HCT116 (cell line): ENCODE results near the gene CDK2AP2. TPM values are rescaled to one million over a fixed set of nuclear protein-coding genes. Genes with fewer than 3 reads are reported as not detected.

Source experiments
- ATAC-seq: fragments of 200-7000 bp; cut with Tn5 transposase; 2 replicates; pipeline ENCODE4 v1.9.1; 2020; ENCODE audit warnings: mild to moderate bottlenecking, moderate library complexity
- BruUV-seq: library from RNA; stranded (reverse); fragments of 400-500 nt; replicated peaks from 2 replicates; lab custom pipeline; 2021; lab: Mats Ljungman, UMichigan
- CTCF ChIA-PET: fragments of 300-600 bp; sonication (Branson Sonifier 250); formaldehyde crosslinking; loops from one replicate; lab custom pipeline; 2021; ENCODE audit warnings: antibody characterized with exemption; lab: Charles Lee
- POLR2A ChIA-PET: fragments of 300-600, 350-600 bp; sonication (Branson Sonifier 250); formaldehyde crosslinking; loops from one replicate; lab custom pipeline; 2021; ENCODE audit warnings: antibody characterized with exemption; lab: Charles Lee
- RAD21 ChIA-PET, 2 experiments: fragments of 300-600 bp; sonication (Branson Sonifier 250); formaldehyde crosslinking; loops; one replicate each; lab custom pipeline; 2023; ENCODE audit warnings: low total read pairs in 2 of 2; ENCODE audit not compliant: uncharacterized antibody in 2 of 2, unreplicated experiment in 2 of 2, low non-redundant PET in 1 of 2; lab: Charles Lee
- DNase-seq: peaks from one replicate; pipeline ENCODE4 v3.0.0-alpha.2; 2010; ENCODE audit warnings: low read depth, low spot score
- H2AFZ ChIP-seq: fragments of 200-600 bp; shearing (Covaris generic), sonication (generic); 2 replicates; pipeline ENCODE4 v1.6.1; 2017; ENCODE audit warnings: low read depth, mixed run types, mixed read lengths, antibody characterized with exemption, low read length; ENCODE audit not compliant: poor library complexity, severe bottlenecking
- H3K27ac ChIP-seq: 2 replicates; pipeline ENCODE4 v1.5.1; 2012; ENCODE audit warnings: low read depth, low read length
- H3K27me3 ChIP-seq: fragments of 200-600 bp; sonication (generic); 2 replicates; pipeline ENCODE4 v1.6.1; 2016; ENCODE audit warnings: mixed run types, low read length, mixed read lengths; ENCODE audit not compliant: insufficient read depth
- H3K36me3 ChIP-seq, 2 experiments: fragments of 200-500 bp in 1 of 2; fragments of 200-600 bp in 1 of 2; sonication (Bioruptor generic) in 1 of 2; sonication (generic) in 1 of 2; 2 replicates each; pipeline versions ENCODE4 v1.5.1 to v1.6.1; 2014 to 2016; ENCODE audit warnings: low read length in 2 of 2, inconsistent platforms in 1 of 2, mixed read lengths in 1 of 2, mixed run types in 1 of 2; ENCODE audit not compliant: insufficient read depth in 2 of 2, control insufficient read depth in 1 of 2
- H3K4me1 ChIP-seq, 2 experiments: fragments of 200-600 bp in 1 of 2; sonication (generic) in 1 of 2; 2 replicates each; pipeline versions ENCODE4 v1.5.1 to v1.6.1; 2012 to 2017; ENCODE audit warnings: low read length in 2 of 2, inconsistent platforms in 1 of 2, mild to moderate bottlenecking in 1 of 2, mixed read lengths in 1 of 2, mixed run types in 1 of 2, moderate library complexity in 1 of 2; ENCODE audit not compliant: insufficient read depth in 2 of 2, control insufficient read depth in 1 of 2
- H3K4me2 ChIP-seq: fragments of 200-600 bp; sonication (generic); 2 replicates; pipeline ENCODE4 v1.6.1; 2017; ENCODE audit warnings: mixed run types, low read length, mixed read lengths
- H3K4me3 ChIP-seq, 2 experiments: fragments of 200-600 bp in 1 of 2; sonication (generic) in 1 of 2; replicated peaks in 1 of 2; 2 replicates each; pipeline ENCODE4 v1.5.1; 2011 to 2016; ENCODE audit warnings: low read length in 2 of 2, control low read depth in 1 of 2, low read depth in 1 of 2, mild to moderate bottlenecking in 1 of 2, mixed read lengths in 1 of 2, mixed run types in 1 of 2
- H3K79me2 ChIP-seq: fragments of 200-600 bp; sonication (generic); 2 replicates; pipeline ENCODE4 v1.6.1; 2017; ENCODE audit warnings: mild to moderate bottlenecking, mixed run types, low read length, moderate library complexity, mixed read lengths; ENCODE audit not compliant: insufficient read depth
- H3K9ac ChIP-seq: fragments of 200-600 bp; sonication (generic); 2 replicates; pipeline ENCODE4 v1.6.1; 2016; ENCODE audit warnings: low read length, mixed read lengths
- H3K9me2 ChIP-seq: fragments of 200-600 bp; sonication (generic), shearing (Covaris generic); 2 replicates; pipeline ENCODE4 v1.6.1; 2017; ENCODE audit warnings: mixed run types, mild to moderate bottlenecking, moderate library complexity; ENCODE audit not compliant: insufficient read depth
- H3K9me3 ChIP-seq, 2 experiments: fragments of 200-500 bp in 1 of 2; fragments of 200-600 bp in 1 of 2; sonication (Bioruptor generic) in 1 of 2; sonication (generic) in 1 of 2; 2 replicates each; pipeline ENCODE4 v1.6.1; 2014 to 2017; ENCODE audit warnings: low read length in 2 of 2, mixed read lengths in 2 of 2, inconsistent platforms in 1 of 2, low read depth in 1 of 2, mild to moderate bottlenecking in 1 of 2, mixed run types in 1 of 2, moderate library complexity in 1 of 2; ENCODE audit not compliant: control insufficient read depth in 1 of 2, insufficient read depth in 1 of 2
- H4K20me1 ChIP-seq: fragments of 200-600 bp; sonication (generic), shearing (Covaris generic); 2 replicates; pipeline ENCODE4 v1.6.1; 2017; ENCODE audit warnings: mixed run types, mild to moderate bottlenecking, moderate library complexity; ENCODE audit not compliant: insufficient read depth
- CBX3 ChIP-seq: IDR thresholded peaks from 2 replicates; pipeline ENCODE4 v1.6.1; 2012; ENCODE audit warnings: low read depth
- CEBPB ChIP-seq: IDR thresholded peaks from 2 replicates; pipeline ENCODE4 v1.6.1; 2012; ENCODE audit warnings: low read depth
- POLR2AphosphoS5 ChIP-seq: IDR thresholded peaks from 2 replicates; pipeline ENCODE4 v1.6.1; 2011; ENCODE audit warnings: mild to moderate bottlenecking, low read depth, low read length, moderate library complexity
- RAD21 ChIP-seq: IDR thresholded peaks from 2 replicates; pipeline ENCODE4 v1.6.1; 2012; ENCODE audit warnings: low read depth, mild to moderate bottlenecking
- SIN3A ChIP-seq: IDR thresholded peaks from 2 replicates; pipeline ENCODE4 v1.6.1; 2012; ENCODE audit warnings: low read depth
- TCF7L2 ChIP-seq: IDR thresholded peaks from 2 replicates; pipeline ENCODE4 v1.7.0; 2011; ENCODE audit warnings: borderline replicate concordance, inconsistent platforms; ENCODE audit not compliant: insufficient read depth, insufficient read length; ENCODE audit errors: extremely low read depth
- intact Hi-C: fragments of 100-400 bp; cut with micrococcal nuclease; formaldehyde crosslinking; loops from 2 replicates; pipeline ENCODE4 v1.10.0; 2022
- total RNA-seq: library from RNA; stranded (reverse); gene quantifications from one replicate; pipeline ENCODE4 v1.2.1, GENCODE V29; 2021; ENCODE audit not compliant: unreplicated experiment
- TF ChIP-seq, protein P1 (sequence below): IDR thresholded peaks from 2 replicates; pipeline ENCODE4 v1.6.1; 2012
- TF ChIP-seq, protein P2 (sequence below), 3 experiments: fragments of 200-600 bp in 1 of 3; sonication (generic) in 1 of 3; IDR thresholded peaks in 2 of 3; conservative IDR thresholded peaks in 1 of 3; 2 replicates each; pipeline ENCODE4 v1.5.1; 2012 to 2017; ENCODE audit warnings: low read depth in 2 of 3, low read length in 2 of 3, antibody characterized with exemption in 1 of 3, borderline replicate concordance in 1 of 3, control low read depth in 1 of 3, mild to moderate bottlenecking in 1 of 3, mixed read lengths in 1 of 3, mixed run types in 1 of 3, moderate library complexity in 1 of 3; ENCODE audit not compliant: insufficient read depth in 1 of 3
- TF ChIP-seq, protein P3 (sequence below): IDR thresholded peaks from 2 replicates; pipeline ENCODE4 v1.6.1; 2012

CDK2AP2 gene
- total RNA-seq, 1 experiment from 2014 or later = 53.6 TPM

DNA sequence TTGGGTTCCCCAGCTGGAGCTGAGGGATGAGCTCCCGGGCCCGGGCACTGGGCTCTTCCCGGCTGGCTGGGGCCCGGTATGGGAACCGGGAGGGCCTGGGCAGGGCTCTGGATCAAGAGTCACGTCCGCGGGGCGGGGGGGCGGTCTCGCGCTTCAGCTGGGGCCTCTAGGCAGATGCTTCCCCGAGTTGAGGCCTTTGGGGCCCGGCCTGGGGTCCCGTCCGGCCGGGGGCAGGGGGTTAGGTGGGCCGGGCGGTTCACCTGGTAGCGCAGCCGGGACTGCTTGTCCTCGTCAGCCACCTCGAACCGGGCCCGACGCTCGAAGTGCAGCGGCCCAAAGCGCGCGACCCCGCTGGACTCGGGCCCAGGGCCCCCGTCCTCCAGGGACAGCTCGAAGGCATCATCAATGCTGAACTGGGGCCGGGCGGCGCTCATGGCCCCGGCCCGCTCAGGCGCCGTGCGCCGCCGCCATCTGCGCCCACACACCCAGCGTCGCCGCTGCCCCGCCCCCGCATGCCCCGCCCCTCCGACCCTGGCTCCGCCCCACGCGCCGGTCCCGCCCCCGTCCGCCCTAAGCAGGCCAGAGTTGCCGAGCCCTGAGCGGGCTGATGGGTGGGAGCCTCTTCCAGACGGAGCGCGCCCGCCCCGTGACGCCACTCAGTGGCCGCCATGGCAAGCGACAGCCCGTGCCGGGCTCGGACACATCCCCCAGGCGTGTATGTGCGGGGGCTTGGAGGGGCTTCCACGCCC is 39.0 kb downstream of the CDK2AP2 start, which contains the start of gene TMEM134 (continued):
- TF ChIP-seq, protein P1, sequence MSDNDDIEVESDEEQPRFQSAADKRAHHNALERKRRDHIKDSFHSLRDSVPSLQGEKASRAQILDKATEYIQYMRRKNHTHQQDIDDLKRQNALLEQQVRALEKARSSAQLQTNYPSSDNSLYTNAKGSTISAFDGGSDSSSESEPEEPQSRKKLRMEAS = no peak
- no peak for TF ChIP-seq RAD21
- no peak for TF ChIP-seq CBX3
- no peak for TF ChIP-seq TCF7L2
- TF ChIP-seq CEBPB = no peak
- TF ChIP-seq, all 23 proteins: peak for 5

DNA sequence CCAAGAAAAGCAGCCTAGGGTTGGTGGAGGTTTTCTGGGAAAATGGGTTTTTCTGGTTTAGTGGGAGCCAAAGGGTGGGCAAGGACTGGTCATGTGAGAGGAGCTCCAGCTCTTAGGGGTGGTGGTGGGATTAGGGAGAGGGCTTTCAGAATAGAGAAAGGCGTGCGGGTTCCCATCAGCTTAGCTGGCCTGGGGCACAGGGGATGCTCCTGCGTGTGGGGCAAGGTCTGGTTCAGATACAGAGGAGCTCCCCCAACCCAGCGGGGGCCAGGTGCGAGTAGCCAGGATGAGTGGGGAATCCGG is 39.6 kb downstream of the CDK2AP2 start:
- peak overlapping the region; percentile 82 to 95 for H3K4me3 ChIP-seq
- H2AFZ ChIP-seq = no peak overlapping the region
- H3K9me3 ChIP-seq = no peaks in the 10 kb centered on the region
- TF ChIP-seq POLR2AphosphoS5 (no peak; the same call in 1 of the 2 replicates), SIN3A (no peak), RAD21 (no peak)
- TF ChIP-seq, protein P2, sequence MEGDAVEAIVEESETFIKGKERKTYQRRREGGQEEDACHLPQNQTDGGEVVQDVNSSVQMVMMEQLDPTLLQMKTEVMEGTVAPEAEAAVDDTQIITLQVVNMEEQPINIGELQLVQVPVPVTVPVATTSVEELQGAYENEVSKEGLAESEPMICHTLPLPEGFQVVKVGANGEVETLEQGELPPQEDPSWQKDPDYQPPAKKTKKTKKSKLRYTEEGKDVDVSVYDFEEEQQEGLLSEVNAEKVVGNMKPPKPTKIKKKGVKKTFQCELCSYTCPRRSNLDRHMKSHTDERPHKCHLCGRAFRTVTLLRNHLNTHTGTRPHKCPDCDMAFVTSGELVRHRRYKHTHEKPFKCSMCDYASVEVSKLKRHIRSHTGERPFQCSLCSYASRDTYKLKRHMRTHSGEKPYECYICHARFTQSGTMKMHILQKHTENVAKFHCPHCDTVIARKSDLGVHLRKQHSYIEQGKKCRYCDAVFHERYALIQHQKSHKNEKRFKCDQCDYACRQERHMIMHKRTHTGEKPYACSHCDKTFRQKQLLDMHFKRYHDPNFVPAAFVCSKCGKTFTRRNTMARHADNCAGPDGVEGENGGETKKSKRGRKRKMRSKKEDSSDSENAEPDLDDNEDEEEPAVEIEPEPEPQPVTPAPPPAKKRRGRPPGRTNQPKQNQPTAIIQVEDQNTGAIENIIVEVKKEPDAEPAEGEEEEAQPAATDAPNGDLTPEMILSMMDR (IDR thresholded peaks at IDR 0.05 in 2 of 3, conservative IDR thresholded peaks at IDR 0.05 in 1 of 3; ENCODE audit: borderline replicate concordance in 1 of 3, insufficient read depth in 1 of 3, low read depth in 2 of 3, low read length in 2 of 3) = no peak
- TF ChIP-seq, protein P3, sequence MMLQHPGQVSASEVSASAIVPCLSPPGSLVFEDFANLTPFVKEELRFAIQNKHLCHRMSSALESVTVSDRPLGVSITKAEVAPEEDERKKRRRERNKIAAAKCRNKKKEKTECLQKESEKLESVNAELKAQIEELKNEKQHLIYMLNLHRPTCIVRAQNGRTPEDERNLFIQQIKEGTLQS = no peak
- ATAC-seq = peak; percentile 0; the same call in 1 of the 2 replicates
- peak overlapping the region; percentile 88 for H3K27ac ChIP-seq
- no peaks in the 10 kb centered on the region for H3K27me3 ChIP-seq
- H3K4me2 ChIP-seq = peak overlapping the region; percentile 100
- peaks cover 15% of the 10 kb centered on the region; the same call in 1 of the 2 replicates for H3K79me2 ChIP-seq
- peak overlapping the region; percentile 95 for H3K9ac ChIP-seq
- ChIA-PET POLR2A (interaction anchor here (1.0 to 2.1 kb wide), 5 partner anchors 12 to 114 kb away, joined by 3 to 9 read pairs (median 3); partner anchors contain the start of genes AIP and RAD9A), CTCF (interaction anchor here (1.9 kb wide), 1 partner anchor 67 kb away, joined by 8 read pairs; the partner anchor contains the start of gene PPP1CA), RAD21 (interaction anchor here in 1 of 2 experiments (1.4 to 2.2 kb wide), 2 partner anchors 67 to 86 kb away, joined by 3 to 6 read pairs; partner anchors contain the start of gene PPP1CA)
- no peak for DNase-seq
- H4K20me1 ChIP-seq = no peaks in the 10 kb centered on the region
- peaks cover 29 to 50% of the 10 kb centered on the region in 2 experiments for H3K4me1 ChIP-seq
- intact Hi-C loops = loop anchor here (2.0 to 5.0 kb wide), 2 partner anchors 66 to 116 kb away; partner anchors contain the start of gene POLD4
- no peaks in the 10 kb centered on the region for H3K36me3 ChIP-seq
- no peaks in the 10 kb centered on the region for H3K9me2 ChIP-seq
- BruUV-seq = no TSS peak
